Muscle layer of duodenum (tissue), 2 donors: Measurements from ENCODE around the gene EVX2.

Source experiments
- H3K27ac ChIP-seq: one replicate; pipeline ENCODE4 v1.7.0; 2013; ENCODE audit warnings: mild to moderate bottlenecking, low read length
- H3K27me3 ChIP-seq: one replicate; pipeline ENCODE4 v1.7.0; 2013; ENCODE audit warnings: low read depth, mild to moderate bottlenecking, control low read depth, low read length
- H3K36me3 ChIP-seq, 2 donors: one replicate each; pipeline ENCODE4 v1.7.0; 2013; ENCODE audit warnings: low read length in 2 of 2, control low read depth in 1 of 2, mild to moderate bottlenecking in 1 of 2; ENCODE audit not compliant: insufficient read depth in 2 of 2, control insufficient read depth in 1 of 2
- H3K4me1 ChIP-seq, 2 donors: one replicate each; pipeline ENCODE4 v1.7.0; 2013; ENCODE audit warnings: low read length in 2 of 2, mild to moderate bottlenecking in 2 of 2, control low read depth in 1 of 2, moderate library complexity in 1 of 2; ENCODE audit not compliant: insufficient read depth in 2 of 2, control insufficient read depth in 1 of 2
- H3K4me3 ChIP-seq, 2 donors: one replicate each; pipeline ENCODE4 v1.7.0; 2013; ENCODE audit warnings: low read length in 2 of 2, low read depth in 1 of 2, mild to moderate bottlenecking in 1 of 2
- H3K9me3 ChIP-seq, 2 donors: one replicate each; pipeline ENCODE4 v1.7.0; 2013; ENCODE audit warnings: low read length in 2 of 2, control low read depth in 1 of 2, mild to moderate bottlenecking in 1 of 2; ENCODE audit not compliant: control insufficient read depth in 1 of 2
- donor health status: healthy.

The EVX2 gene

DNA sequence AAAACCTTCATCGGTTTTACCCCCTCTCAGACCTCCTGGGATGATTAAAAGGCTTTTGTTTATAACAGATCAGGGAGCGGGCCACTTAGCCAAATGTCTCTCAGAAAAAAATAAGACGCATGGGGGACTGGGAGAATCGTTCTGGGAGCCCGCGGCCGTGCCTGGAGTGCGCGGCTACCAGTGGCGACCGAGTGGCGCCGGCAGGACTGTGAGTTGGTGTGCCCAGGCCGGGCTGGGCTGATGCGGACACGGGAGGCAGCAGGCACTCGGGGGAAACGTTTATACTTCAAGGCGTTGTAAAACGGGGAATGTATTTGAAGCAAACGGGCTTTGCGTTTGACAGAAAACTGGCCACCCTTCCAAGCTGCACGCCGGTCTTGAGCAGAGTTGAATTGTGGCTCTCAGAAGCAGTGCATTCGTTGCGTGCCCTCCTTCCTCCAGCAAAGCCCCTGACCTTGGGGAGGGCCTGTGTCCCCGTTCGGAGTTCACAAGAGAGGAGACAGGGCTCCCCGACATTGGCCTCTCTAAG is 28.1 kb upstream of the EVX2 start:
- no peak overlapping the region for H3K4me3 ChIP-seq
- H3K27me3 ChIP-seq, result peaks cover 86% of the 10 kb centered on the region
- peaks cover 0 to 30% of the 10 kb centered on the region in 2 donors for H3K4me1 ChIP-seq
- H3K36me3 ChIP-seq, result no peaks in the 10 kb centered on the region
- H3K9me3 ChIP-seq, result peaks cover 0 to 10% of the 10 kb centered on the region in 2 donors
- H3K27ac ChIP-seq, result no peak overlapping the region

DNA sequence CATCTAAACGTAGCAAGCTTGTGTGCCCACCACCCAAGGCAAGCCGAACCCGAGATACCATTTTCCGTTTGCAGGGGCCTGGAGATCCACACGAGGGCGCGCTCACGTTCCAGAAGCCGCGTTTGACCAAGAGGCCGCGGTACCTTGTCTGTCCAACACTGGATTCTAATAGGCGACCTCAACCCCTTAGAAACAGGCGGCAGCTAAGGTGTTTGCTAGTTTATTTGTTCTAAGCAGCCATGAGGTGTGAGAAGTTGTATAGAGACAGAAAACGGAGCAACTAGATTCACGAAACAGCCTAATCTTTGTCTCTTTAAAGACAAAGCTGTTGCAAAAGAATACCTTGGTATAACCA is 27.5 kb upstream of the EVX2 start:
- Histone ChIP-seq H3K27ac (no peak overlapping the region), H3K4me3 (no peak overlapping the region), H3K9me3 (peaks cover 0 to 10% of the 10 kb centered on the region in 2 donors), H3K36me3 (no peaks in the 10 kb centered on the region), H3K27me3 (peaks cover 86% of the 10 kb centered on the region), H3K4me1 (peaks cover 0 to 32% of the 10 kb centered on the region in 2 donors)

DNA sequence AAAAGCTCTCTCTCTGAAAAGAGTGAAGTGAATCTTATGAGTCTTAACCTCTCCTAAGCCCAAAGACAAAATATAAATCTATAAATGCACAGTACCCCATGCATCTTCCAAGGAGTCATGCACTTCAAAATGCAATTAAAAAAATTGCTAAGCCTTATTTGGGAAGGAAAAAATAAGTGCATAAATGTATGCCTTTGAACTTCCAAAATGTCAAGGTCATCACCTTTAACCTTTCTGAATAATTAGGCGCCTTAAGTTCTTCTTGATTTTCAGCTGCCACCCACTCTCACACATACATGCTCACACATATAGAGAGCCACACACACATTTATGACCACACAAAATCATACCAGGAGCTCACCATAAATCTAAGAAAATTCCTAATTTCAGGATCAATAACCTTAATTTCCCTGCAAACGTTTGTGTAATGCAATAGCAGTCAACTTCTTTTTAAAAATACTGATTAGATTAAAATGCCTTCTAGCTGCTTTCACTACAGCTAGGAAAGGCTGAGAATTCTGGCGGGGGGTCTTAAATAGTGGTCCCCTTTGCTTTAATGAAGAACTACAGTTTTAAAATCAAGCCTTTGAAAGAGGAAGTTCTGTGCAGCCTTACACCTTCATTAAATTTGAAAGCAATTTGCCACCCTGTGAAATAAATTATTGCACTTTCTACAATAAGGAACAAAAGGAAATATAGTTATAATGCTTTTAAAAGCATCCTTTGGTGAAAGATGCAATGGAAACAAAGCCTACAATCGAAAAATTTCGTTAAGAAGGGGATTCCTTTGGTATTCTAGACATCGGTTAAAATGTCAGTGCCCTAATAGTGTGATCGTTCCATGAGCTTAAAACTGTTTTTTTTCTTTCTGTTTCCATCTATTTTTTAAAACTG is 26.9 kb upstream of the EVX2 start:
- no peak overlapping the region for H3K4me3 ChIP-seq
- H3K27ac ChIP-seq, result no peak overlapping the region
- H3K9me3 ChIP-seq, result peaks cover 0 to 10% of the 10 kb centered on the region in 2 donors
- H3K27me3 ChIP-seq, result peaks cover 86% of the 10 kb centered on the region
- no peaks in the 10 kb centered on the region for H3K36me3 ChIP-seq
- peaks cover 0 to 27% of the 10 kb centered on the region in 2 donors for H3K4me1 ChIP-seq

DNA sequence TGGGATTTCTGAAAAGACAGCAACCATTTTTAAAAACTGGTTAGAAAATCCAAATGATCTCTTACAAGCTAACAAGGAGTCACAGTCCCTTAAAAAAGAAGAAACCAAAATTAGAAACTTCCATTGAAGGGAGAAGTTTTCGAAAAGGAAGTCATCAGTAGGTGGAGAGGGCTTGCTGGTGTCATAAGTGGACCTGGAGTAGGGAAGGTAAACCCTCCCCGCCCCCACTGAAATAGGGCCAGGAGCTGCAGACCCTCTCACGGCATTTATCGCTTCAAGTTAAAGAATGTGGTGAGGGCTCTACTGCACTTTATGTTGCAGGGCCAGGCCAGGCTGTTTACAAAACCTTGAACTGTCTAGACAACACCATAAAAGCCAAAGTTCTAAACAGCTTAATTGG is 26.2 kb upstream of the EVX2 start:
- no peak overlapping the region for H3K4me3 ChIP-seq
- no peak overlapping the region for H3K27ac ChIP-seq
- H3K4me1 ChIP-seq, result peaks cover 0 to 33% of the 10 kb centered on the region in 2 donors
- H3K9me3 ChIP-seq, result peaks cover 0 to 10% of the 10 kb centered on the region in 2 donors
- H3K27me3 ChIP-seq, result peaks cover 89% of the 10 kb centered on the region
- H3K36me3 ChIP-seq, result no peaks in the 10 kb centered on the region

DNA sequence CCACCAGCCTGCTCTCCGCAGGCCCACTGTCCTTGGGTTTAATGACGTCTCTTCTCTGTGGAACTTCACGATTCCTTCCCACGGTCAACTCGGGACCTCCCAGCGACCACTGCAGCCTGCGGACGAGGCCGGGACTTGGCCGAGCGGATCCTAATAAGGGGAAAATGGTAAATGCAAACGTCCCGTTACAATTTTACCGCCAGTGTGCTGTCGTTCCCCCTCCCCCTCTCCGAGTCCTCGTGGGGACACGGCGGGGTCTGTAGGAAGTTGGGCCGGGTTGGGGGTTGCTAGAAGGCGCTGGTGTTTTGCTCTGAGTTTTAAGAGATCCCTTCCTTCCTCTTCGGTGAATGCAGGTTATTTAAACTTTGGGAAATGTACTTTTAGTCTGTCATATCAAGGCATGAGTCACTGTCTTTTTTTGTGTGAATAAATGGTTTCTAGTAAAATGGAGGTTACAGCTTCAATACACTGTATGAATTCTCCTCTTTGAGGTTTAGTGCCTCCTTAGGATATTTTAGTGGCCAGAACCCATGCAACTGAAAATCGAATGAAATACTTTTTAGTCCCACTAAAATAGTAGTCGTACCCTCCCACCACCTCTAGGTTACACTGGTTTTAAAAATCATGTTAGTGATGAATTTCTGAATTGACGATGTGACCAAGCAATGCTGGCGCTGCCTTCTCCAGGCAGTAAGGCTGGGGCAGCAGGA is 25.6 kb upstream of the EVX2 start:
- Histone ChIP-seq H3K4me3 (no peak overlapping the region), H3K27ac (no peak overlapping the region), H3K27me3 (peaks cover 89% of the 10 kb centered on the region), H3K36me3 (no peaks in the 10 kb centered on the region), H3K9me3 (peaks cover 0 to 10% of the 10 kb centered on the region in 2 donors), H3K4me1 (peaks cover 0 to 39% of the 10 kb centered on the region in 2 donors)

DNA sequence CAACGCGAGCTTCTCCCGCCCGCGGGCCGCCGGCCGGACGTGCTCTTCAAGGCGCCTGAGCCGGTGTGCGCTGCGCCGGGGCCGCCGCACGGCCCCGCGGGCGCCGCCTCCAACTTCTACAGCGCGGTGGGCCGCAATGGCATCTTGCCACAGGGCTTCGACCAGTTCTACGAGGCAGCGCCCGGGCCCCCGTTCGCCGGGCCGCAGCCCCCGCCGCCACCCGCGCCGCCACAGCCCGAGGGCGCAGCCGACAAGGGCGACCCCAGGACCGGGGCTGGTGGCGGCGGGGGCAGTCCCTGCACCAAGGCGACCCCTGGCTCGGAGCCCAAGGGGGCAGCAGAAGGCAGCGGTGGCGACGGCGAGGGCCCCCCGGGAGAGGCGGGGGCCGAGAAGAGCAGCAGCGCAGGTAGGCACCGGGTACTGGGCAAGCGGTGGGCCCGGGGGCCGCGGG is 24.0 kb upstream of the EVX2 start:
- Histone ChIP-seq H3K27ac (no peak overlapping the region), H3K4me1 (peaks cover 0 to 48% of the 10 kb centered on the region in 2 donors), H3K4me3 (no peak overlapping the region), H3K36me3 (no peaks in the 10 kb centered on the region), H3K27me3 (peaks cover 89% of the 10 kb centered on the region), H3K9me3 (peaks cover 0 to 10% of the 10 kb centered on the region in 2 donors)

DNA sequence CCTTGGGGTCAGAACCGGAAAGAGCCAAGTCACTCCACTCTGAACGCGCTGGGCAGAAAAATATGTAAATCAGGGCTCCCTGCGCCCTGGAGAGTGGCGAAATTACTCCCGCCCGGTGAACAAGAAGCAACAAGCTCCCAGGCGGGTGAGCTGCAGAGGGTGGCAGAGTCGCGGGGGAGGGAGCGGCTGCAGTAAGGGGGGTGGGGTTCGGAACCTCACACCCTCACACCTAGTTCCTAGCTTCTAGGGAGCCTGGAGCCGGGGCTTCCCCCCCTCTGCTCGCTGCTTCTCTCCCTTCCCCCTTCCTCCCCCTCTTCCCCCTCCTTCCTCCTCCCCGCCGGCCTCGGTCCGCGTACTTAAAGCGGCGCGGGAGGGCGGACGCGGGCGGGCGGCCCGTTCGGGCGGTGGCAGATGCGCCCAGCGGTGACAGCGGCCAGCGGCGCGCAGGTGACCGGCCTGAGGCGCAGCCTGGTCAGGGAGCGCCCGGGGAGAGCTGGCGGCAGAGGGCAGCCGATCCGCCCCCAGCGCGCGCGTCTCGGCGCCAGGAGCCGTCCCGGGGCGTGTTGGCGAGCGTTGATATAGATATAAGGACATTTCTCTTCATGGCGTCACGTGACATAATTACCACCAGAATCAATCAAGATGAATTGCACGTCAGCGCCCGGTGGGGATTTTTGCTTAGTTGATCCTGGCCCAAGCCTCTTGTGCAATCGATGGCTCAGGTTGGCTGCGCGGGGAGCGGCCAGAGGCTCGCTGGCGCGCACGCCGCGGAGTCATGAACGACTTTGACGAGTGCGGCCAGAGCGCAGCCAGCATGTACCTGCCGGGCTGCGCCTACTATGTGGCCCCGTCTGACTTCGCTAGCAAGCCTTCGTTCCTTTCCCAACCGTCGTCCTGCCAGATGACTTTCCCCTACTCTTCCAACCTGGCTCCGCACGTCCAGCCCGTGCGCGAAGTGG is 23.1 kb upstream of the EVX2 start, which contains the start of gene HOXD11:
Gene HOXD11 (plus strand): TSS at position 700 of the 959 bp plus-strand sequence. CDS start 76 bp downstream, at position 776.
- Histone ChIP-seq H3K4me3 (peak within 1 kb of the TSS in 1 of 2 donors; percentile 58), H3K9me3 (peaks cover 0 to 10% of the 10 kb centered on the region in 2 donors), H3K27me3 (peaks cover 89% of the 10 kb centered on the region), H3K4me1 (peaks cover 0 to 47% of the 10 kb centered on the region in 2 donors), H3K36me3 (no peaks in the 10 kb centered on the region), H3K27ac (no peak within 1 kb of the TSS)

DNA sequence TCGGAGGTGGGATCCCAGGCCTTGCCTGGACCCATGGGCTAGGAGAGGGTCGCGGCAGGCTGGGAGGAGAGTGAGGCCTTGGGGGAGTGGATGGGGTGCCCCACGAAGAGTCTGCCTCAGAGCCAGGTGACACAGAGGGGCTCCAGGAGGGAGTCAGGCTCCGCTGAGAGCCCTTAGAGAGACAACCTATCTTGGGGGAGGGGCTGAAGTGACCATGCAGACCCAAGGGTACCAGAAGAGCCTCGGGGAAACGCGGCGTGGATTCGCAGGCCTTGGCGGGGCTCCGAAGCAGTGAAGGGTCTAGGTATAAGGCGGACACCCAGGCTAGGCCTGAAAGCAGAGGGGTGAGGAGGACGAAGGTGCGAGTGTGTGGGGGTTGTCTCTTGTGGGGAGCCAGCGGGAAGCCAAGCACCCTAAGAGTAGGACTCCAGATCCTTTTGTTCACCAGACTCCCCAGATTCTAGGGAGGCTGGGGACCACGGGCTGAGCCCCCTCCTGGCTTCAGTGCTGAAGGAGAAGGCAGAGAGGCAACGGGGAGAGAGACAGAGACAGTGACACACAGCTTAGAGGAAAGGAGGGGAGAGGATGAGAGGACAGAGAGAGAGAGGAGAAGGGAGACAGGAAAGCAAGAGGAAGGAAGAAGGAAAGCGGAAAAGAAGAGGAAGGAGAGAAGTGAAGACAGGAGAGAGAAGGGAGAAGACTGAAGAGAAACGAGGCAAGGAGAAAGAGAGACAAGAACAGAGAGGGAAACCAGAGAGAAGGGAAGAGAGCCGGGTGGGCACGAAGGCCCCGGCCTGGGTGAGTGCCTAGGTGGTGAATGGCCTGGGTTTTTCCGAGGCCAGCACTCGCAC is 22.2 kb upstream of the EVX2 start:
- Histone ChIP-seq H3K4me3 (no peak overlapping the region), H3K27me3 (peaks cover 89% of the 10 kb centered on the region), H3K27ac (no peak overlapping the region), H3K4me1 (peaks cover 0 to 40% of the 10 kb centered on the region in 2 donors), H3K9me3 (peaks cover 0 to 9% of the 10 kb centered on the region in 2 donors), H3K36me3 (no peaks in the 10 kb centered on the region)

DNA sequence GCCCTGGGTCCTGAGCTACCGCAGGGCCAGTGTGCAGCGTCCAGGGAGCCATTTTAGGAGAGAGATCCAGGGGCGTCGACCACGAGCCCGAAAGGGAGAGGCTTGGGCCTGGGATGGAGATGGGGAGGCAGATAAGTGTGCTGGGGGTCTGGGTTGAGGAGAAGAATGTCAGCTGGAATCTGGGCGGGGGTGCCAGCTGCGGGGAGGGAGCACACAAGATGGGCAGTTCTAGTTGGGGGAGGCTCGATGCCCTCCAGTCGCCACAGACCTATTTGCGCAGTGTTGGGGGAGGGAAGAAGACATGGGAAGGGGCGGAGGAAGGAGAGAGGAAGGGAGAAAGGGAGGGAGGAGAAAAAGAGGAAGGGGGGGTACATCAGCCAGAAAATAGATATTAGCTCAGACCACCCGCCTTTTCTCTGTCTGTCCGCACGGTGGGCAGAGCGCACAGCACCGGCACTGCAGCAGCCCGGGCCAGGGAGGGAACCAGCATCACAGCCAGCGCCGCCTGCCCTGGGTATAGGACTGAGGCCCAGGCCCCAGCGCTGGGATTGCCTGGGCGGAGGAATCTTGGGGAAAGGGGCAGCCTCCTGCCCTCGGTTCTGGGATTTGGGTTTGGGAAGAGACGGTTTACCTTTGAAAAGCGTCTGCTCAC is 21.4 kb upstream of the EVX2 start:
- no peak overlapping the region for H3K4me3 ChIP-seq
- H3K4me1 ChIP-seq, result peaks cover 0 to 42% of the 10 kb centered on the region in 2 donors
- peaks cover 89% of the 10 kb centered on the region for H3K27me3 ChIP-seq
- peaks cover 0 to 2% of the 10 kb centered on the region in 2 donors for H3K9me3 ChIP-seq
- no peaks in the 10 kb centered on the region for H3K36me3 ChIP-seq
- H3K27ac ChIP-seq, result no peak overlapping the region
